Progenitor cell of endocrine pancreas (in vitro differentiated cells): Measurements from ENCODE around the gene IFNGR1. TPM values are rescaled to one million over a fixed set of nuclear protein-coding genes. Genes with fewer than 3 reads are reported as not detected.
A peak's percentile ranks its signal among the peaks of the same experiment; 100 is the strongest.

Source experiments
- DNase-seq: peaks from one replicate; pipeline ENCODE4 v3.0.0; 2021; ENCODE audit warnings: low spot score; ENCODE audit not compliant: unreplicated experiment
- H3K27ac Mint-ChIP-seq: 2 replicates; pipeline ENCODE4 v1.8.0; 2021; ENCODE audit warnings: mild to moderate bottlenecking, moderate library complexity, mixed read lengths
- H3K27me3 Mint-ChIP-seq: 2 replicates; pipeline ENCODE4 v1.8.0; 2021; ENCODE audit warnings: mixed read lengths
- H3K36me3 Mint-ChIP-seq: 2 replicates; pipeline ENCODE4 v1.8.0; 2022; ENCODE audit warnings: mixed read lengths; ENCODE audit not compliant: insufficient read depth
- H3K4me1 Mint-ChIP-seq: 2 replicates; pipeline ENCODE4 v1.8.0; 2021; ENCODE audit warnings: low read depth, mixed read lengths
- H3K4me3 Mint-ChIP-seq: 2 replicates; pipeline ENCODE4 v1.8.0; 2021; ENCODE audit warnings: low read depth, mild to moderate bottlenecking, moderate library complexity, mixed read lengths
- H3K9me3 Mint-ChIP-seq: 2 replicates; pipeline ENCODE4 v1.8.0; 2021; ENCODE audit warnings: low read depth, mixed read lengths
- CTCF ChIP-seq: fragments of 200-600 bp; sonication (generic); IDR thresholded peaks from one replicate; pipeline ENCODE4 v1.5.0; 2021; ENCODE audit warnings: antibody characterized with exemption, mild to moderate bottlenecking; ENCODE audit not compliant: unreplicated experiment
- total RNA-seq: library from RNA; stranded (reverse); gene quantifications from 2 replicates; pipeline ENCODE4 v1.2.1, GENCODE V29; 2021

Gene IFNGR1
- total RNA-seq, 1 donor from 2014 or later: 29.4 TPM

GRCh38 chr6:137222381-137222780 is 3.2 kb upstream of the IFNGR1 start:
- Mint-ChIP-seq H3K4me1 (peaks cover 10% of the 10 kb centered on the region), H3K27me3 (no peaks in the 10 kb centered on the region), H3K4me3 (no peak overlapping the region), H3K9me3 (no peaks in the 10 kb centered on the region), H3K36me3 (no peaks in the 10 kb centered on the region), H3K27ac (no peak overlapping the region)
- no peak for TF ChIP-seq CTCF
- no peak for DNase-seq

GRCh38 chr6:137219664-137220252 is 573 bp upstream of the IFNGR1 start:
- H3K27ac Mint-ChIP-seq: peak overlapping the region; percentile 98
- DNase-seq: no peak
- no peaks in the 10 kb centered on the region for H3K36me3 Mint-ChIP-seq
- H3K27me3 Mint-ChIP-seq: no peaks in the 10 kb centered on the region
- H3K9me3 Mint-ChIP-seq: no peaks in the 10 kb centered on the region
- H3K4me3 Mint-ChIP-seq: peak overlapping the region; percentile 90
- TF ChIP-seq CTCF: no peak
- H3K4me1 Mint-ChIP-seq: peaks cover 17% of the 10 kb centered on the region

- Mint-ChIP-seq H3K36me3 (no peaks in the 10 kb centered on the region), H3K4me1 (peaks cover 17% of the 10 kb centered on the region), H3K9me3 (no peaks in the 10 kb centered on the region), H3K27ac (peak overlapping the region; percentile 96), H3K27me3 (no peaks in the 10 kb centered on the region), H3K4me3 (peak overlapping the region; percentile 90)
- no peak for DNase-seq
- no peak for TF ChIP-seq CTCF
These were observed 690 bp downstream of the IFNGR1 start for GRCh38 chr6:137218473-137218916.

GRCh38 chr6:137217801-137218472 is 1.2 kb downstream of the IFNGR1 start:
- Mint-ChIP-seq H3K4me1 (peaks cover 21% of the 10 kb centered on the region), H3K9me3 (no peaks in the 10 kb centered on the region), H3K27ac (peak overlapping the region; percentile 96), H3K4me3 (peak overlapping the region; percentile 90), H3K27me3 (no peaks in the 10 kb centered on the region), H3K36me3 (no peaks in the 10 kb centered on the region)
- TF ChIP-seq CTCF: no peak
- no peak for DNase-seq

GRCh38 chr6:137216875-137217553 is 2.2 kb downstream of the IFNGR1 start:
- TF ChIP-seq CTCF: no peak
- Mint-ChIP-seq H3K9me3 (no peaks in the 10 kb centered on the region), H3K4me1 (peaks cover 21% of the 10 kb centered on the region), H3K27me3 (no peaks in the 10 kb centered on the region), H3K27ac (no peak overlapping the region), H3K4me3 (peak overlapping the region; percentile 40), H3K36me3 (peaks cover 3% of the 10 kb centered on the region)
- DNase-seq: no peak
